ENCODE data around the gene NR1I3. TPM values are rescaled to one million over a fixed set of nuclear protein-coding genes. Genes with fewer than 3 reads are reported as not detected.

The NR1I3 gene, protein sequence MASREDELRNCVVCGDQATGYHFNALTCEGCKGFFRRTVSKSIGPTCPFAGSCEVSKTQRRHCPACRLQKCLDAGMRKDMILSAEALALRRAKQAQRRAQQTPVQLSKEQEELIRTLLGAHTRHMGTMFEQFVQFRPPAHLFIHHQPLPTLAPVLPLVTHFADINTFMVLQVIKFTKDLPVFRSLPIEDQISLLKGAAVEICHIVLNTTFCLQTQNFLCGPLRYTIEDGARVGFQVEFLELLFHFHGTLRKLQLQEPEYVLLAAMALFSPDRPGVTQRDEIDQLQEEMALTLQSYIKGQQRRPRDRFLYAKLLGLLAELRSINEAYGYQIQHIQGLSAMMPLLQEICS
- not detected in 2 replicates for total RNA-seq (2014; rRNA removed; shearing (Covaris generic))

DNA sequence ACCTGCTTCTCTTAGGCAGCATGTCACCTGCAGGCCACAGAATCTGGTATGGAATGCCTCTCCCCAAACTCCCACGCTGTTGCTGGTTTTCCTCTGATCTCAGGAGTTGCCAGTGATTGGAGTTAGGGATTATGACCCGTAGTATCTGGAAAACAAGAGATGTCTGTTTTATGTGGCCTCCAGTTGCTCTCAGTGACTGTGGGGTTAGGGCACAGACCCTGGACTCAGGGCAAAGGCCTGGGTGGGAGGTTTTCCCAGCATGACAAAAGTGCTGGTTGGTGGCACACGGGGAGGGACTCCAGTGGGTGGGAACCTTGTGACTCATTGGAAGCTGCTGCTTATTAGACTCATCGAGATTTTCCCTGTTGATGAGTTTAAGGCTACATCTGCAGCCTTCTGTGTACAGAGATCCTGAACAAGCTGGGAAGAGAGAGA is at the start of gene NR1I3:
Gene NR1I3, minus strand, starts transcription at position 165 of the 435 bp plus-strand sequence. CDS start 1,638 bp downstream, outside the sequence.

DNA sequence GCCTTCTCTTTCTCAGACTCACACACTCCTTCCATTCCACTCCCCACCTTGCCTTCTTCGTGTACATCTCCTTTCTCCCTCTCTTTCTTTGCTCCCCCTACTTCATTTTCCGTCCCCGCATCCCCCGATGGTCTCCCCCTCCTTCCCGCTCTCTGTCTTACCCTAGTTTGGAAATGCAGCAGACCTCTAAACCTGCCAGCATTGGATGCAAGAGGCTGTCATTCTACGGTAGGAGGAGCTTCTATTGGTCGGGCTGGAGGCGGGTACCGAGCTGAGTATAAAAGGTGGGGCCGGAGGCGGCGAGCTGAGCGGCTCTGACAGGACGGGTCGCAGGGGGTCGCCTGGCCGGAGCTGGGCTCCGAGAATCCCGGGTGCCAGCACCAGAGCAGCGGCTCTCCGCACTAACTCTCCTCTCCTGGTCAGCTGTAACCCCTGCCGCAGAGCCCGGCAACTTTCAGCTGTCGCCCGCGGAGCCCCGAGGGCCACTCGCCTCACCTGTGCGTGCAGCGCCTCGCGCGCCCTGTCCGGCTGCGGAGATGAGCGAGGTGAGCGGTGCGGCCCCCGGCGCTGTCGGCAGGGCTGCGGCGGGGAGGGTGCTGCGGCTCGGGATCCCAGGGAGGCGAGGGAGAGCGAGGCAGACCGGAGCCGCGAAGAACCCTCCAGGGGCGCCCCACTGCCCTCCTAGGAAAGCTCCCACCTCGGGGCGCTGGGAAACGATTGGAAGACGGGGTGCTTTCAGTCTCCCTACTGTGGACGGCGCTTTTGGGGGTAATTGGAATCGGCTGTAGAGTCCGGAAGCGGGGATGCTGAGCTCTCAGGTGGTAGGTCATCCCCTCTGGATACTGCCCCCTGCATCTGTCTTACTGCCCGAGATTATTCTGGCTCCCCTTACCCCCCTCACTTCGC is 20.7 kb upstream of the NR1I3 start, which contains the start of gene PCP4L1:
Gene PCP4L1, plus strand, starts transcription at position 307 of the 906 bp plus-strand sequence. Its CDS starts 230 bp downstream, at position 537.

DNA sequence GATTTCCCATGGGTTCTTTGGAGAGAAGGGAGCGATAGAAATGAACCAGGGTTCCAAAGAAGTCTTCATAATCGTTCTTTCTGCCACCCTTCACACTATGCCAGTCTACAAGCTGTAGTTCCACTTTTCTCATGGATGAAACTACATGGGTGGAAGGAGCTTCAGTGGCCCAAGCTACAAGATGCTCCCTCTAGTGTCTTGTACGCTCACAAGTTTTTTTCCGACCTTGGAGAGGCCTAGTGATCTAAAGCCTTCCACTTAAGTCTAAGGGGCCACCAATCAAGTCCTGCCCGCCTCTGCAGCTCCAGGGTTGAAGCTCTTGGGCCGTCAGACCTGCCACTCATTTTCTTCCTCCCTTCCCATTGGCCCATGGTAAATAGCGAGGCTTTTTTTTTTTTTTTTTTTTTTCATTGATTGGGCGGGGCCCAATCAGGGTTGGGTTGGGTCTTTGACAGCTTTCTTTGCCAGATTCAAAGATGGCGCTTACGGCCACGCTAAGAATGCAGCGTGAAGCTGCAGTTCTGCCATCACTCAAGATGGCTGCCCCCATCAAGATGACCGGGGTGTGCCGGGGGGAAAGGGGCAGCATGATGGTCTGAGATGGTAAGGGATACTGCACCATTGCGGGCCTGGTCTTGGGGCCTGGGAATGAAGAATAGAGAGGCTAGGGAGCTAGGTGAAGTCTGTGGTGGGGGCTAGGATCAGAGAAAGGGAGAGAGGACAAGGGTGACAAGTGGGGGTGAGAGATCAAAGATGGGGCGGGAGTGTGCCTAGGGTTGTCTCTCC is 12.3 kb downstream of the NR1I3 start, which contains the start of gene TOMM40L:
Gene TOMM40L, plus strand, starts transcription at position 527 of the 786 bp plus-strand sequence. CDS start 430 bp downstream, outside the sequence.

DNA sequence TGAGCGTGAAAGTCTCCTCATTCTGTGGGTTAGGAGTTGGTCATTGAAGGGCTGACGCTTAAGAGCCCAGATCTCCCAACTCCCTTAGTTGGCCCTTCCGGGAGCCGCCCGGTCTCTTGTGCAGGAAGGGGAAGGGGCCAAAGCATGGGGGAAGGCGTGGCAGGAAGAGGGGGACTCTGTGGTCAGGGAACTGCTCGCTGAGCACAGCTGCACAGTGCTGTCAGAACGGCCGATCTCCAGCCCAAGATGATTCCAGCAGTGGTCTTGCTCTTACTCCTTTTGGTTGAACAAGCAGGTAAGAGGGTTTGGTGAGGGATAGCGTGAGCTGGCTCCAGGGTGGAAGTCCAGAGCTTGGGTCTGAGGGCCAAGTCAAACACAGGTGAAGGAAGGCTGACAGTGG is 22.9 kb downstream of the NR1I3 start, which contains the start of gene FCER1G:
Gene FCER1G, plus strand, starts transcription at position 220 of the 400 bp plus-strand sequence. Its CDS starts 27 bp downstream, at position 247.

DNA sequence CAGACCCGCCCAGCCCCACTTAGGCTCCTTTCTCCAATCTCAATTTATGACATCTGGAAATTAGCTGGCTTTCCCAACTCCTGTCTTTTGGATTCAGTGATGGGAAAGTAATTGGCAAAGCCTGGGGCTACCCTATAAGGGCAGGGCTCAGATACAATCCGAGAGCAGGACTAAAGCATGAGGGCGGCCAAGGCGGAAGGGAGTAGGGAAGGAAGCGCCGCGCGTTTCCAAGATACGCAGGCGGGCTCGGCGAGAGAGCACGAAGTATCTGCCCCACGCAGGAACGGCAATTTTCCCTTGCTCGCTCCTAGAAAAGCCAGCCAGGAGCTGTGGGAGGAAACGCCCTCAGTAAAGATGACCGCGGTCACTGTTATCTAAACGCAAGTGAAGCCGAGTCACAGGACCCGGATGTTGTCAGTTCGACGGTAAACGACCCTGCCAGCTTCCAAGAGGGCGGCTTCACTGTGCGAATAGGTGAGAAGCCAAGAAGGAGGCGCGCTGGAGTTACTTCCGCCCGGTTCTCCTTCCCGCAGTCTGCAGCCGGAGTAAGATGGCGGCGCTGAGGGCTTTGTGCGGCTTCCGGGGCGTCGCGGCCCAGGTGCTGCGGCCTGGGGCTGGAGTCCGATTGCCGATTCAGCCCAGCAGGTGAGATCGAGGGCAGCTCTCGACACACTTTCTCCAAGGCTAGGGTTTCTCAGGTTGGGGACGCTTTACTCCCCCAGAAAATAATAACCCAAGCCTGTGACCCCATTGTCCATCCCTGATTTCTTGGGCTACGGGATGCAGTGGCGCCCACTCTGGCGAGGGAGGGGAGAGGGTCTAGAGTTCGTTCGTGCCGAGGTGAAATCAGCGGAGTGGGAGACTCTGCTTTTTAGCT is 35.9 kb downstream of the NR1I3 start, which contains the start of gene NDUFS2:
Gene NDUFS2, plus strand, starts transcription at position 532 of the 877 bp plus-strand sequence. Its CDS starts 19 bp downstream, at position 551.

DNA sequence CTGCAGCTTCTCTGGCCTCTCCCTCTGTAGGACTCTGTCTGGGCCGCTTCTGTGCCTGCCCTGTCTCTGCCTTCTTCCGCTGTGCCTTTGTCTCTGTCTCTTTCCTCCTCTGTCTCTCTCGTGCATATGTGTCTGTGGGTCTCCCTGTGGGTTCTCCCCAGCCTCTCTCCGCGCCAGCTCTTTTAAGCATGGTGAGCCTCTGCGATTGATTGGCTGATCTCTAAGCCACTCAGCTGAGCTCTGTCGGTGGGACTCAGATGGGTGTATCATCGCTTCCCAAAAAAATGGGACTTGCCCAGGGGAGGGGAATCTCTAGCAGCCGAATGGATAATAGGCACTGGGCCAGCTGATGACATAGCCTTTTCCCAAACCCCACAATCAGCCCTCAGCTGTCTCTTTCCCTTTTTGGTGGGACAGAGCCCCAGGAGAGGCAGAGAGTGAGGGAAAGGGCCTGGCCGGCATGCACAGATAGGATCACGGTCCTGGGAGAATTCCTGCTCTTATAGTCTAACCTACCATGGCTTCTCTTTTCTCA is 39.0 kb downstream of the NR1I3 start, which contains the start of gene ADAMTS4:
Gene ADAMTS4, minus strand, starts transcription at position 158 of the 535 bp plus-strand sequence. CDS start 427 bp downstream, outside the sequence.

Other genes with a start within 250 kb of the NR1I3 start
- 4.0 and 5.7 TPM in 2 replicates for gene F11R, start 217.1 kb downstream of the NR1I3 start, total RNA-seq (2014; rRNA removed; shearing (Covaris generic))
- gene TSTD1, start 199.2 kb downstream of the NR1I3 start, total RNA-seq (2014; rRNA removed; shearing (Covaris generic)) = 0.83 TPM in 1 of 2 replicates, not detected in the other
- 80.3 and 97.9 TPM in 2 replicates for gene USF1, start 192.2 kb downstream of the NR1I3 start, total RNA-seq (2014; rRNA removed; shearing (Covaris generic))
- gene ARHGAP30, start 168.3 kb downstream of the NR1I3 start, total RNA-seq (2014; rRNA removed; shearing (Covaris generic)) = 1.1 and 2.7 TPM in 2 replicates
- gene NECTIN4, start 148.6 kb downstream of the NR1I3 start, total RNA-seq (2014; rRNA removed; shearing (Covaris generic)) = 0.27 and 1.2 TPM in 2 replicates
- gene KLHDC9, start 139.8 kb downstream of the NR1I3 start, total RNA-seq (2014; rRNA removed; shearing (Covaris generic)) = not detected in 2 replicates
- gene PFDN2, start 120.2 kb downstream of the NR1I3 start, total RNA-seq (2014; rRNA removed; shearing (Covaris generic)) = 405 and 434 TPM in 2 replicates
- 35.0 and 38.6 TPM in 2 replicates for gene NIT1, start 120.1 kb downstream of the NR1I3 start, total RNA-seq (2014; rRNA removed; shearing (Covaris generic))
- gene DEDD, start 105.5 kb downstream of the NR1I3 start, total RNA-seq (2014; rRNA removed; shearing (Covaris generic)) = 39.8 and 45.0 TPM in 2 replicates
- 149 and 159 TPM in 2 replicates for gene UFC1, start 84.2 kb downstream of the NR1I3 start, total RNA-seq (2014; rRNA removed; shearing (Covaris generic))
- 12.2 and 17.1 TPM in 2 replicates for gene USP21, start 78.7 kb downstream of the NR1I3 start, total RNA-seq (2014; rRNA removed; shearing (Covaris generic))
- gene PPOX, start 71.8 kb downstream of the NR1I3 start, total RNA-seq (2014; rRNA removed; shearing (Covaris generic)) = 29.7 and 37.1 TPM in 2 replicates
- 55.0 and 56.1 TPM in 2 replicates for gene B4GALT3, start 60.7 kb downstream of the NR1I3 start, total RNA-seq (2014; rRNA removed; shearing (Covaris generic))
- 0.15 and 0.50 TPM in 2 replicates for gene ADAMTS4, start 39.1 kb downstream of the NR1I3 start, total RNA-seq (2014; rRNA removed; shearing (Covaris generic))
- 304 and 309 TPM in 2 replicates for gene NDUFS2, start 35.8 kb downstream of the NR1I3 start, total RNA-seq (2014; rRNA removed; shearing (Covaris generic))
- not detected in 2 replicates for gene FCER1G, start 22.9 kb downstream of the NR1I3 start, total RNA-seq (2014; rRNA removed; shearing (Covaris generic))
- gene APOA2, start 14.6 kb downstream of the NR1I3 start, total RNA-seq (2014; rRNA removed; shearing (Covaris generic)) = not detected in 2 replicates
- 11.1 and 12.2 TPM in 2 replicates for gene TOMM40L, start 12.1 kb downstream of the NR1I3 start, total RNA-seq (2014; rRNA removed; shearing (Covaris generic))
- not detected in 2 replicates for gene PCP4L1, start 20.5 kb upstream of the NR1I3 start, total RNA-seq (2014; rRNA removed; shearing (Covaris generic))
- 6.0 and 6.9 TPM in 2 replicates for gene MPZ, start 71.8 kb upstream of the NR1I3 start, total RNA-seq (2014; rRNA removed; shearing (Covaris generic))
- 27.0 and 28.4 TPM in 2 replicates for gene SDHC, start 76.2 kb upstream of the NR1I3 start, total RNA-seq (2014; rRNA removed; shearing (Covaris generic))
- not detected in 2 replicates for gene CFAP126, start 129.7 kb upstream of the NR1I3 start, total RNA-seq (2014; rRNA removed; shearing (Covaris generic))

All from A375 (cell line).